ENCODE data around the gene RNASE8.

RNASE8 gene

DNA sequence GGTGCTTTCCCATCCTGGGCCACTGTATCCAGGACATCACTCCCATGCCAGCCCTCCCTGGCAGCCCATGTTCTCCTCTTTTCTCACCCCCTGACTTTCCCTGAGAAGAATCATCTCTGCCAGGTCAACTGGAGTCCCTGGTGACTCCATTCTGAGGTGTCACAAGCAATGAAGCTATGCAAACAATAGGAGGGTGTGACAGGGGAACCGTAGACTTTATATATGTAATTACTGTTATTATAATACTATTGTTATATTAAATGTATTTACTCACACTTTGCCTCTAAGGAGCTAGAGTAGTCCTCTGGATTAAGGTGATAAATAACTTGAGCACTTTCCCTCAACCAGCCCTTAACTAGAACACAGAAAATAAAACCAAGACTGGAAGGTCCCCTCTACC is 31.6 kb downstream of the RNASE8 start:
- no peak for DNase-seq (ENCODE audit: low read depth)
- TF ChIP-seq, protein P1, sequence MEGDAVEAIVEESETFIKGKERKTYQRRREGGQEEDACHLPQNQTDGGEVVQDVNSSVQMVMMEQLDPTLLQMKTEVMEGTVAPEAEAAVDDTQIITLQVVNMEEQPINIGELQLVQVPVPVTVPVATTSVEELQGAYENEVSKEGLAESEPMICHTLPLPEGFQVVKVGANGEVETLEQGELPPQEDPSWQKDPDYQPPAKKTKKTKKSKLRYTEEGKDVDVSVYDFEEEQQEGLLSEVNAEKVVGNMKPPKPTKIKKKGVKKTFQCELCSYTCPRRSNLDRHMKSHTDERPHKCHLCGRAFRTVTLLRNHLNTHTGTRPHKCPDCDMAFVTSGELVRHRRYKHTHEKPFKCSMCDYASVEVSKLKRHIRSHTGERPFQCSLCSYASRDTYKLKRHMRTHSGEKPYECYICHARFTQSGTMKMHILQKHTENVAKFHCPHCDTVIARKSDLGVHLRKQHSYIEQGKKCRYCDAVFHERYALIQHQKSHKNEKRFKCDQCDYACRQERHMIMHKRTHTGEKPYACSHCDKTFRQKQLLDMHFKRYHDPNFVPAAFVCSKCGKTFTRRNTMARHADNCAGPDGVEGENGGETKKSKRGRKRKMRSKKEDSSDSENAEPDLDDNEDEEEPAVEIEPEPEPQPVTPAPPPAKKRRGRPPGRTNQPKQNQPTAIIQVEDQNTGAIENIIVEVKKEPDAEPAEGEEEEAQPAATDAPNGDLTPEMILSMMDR (conservative IDR thresholded peaks at IDR 0.05; ENCODE audit: low read depth, low read length), result no peak
- H3K4me3 ChIP-seq (ENCODE audit: low read depth, low read length), result no peak overlapping the region

DNA sequence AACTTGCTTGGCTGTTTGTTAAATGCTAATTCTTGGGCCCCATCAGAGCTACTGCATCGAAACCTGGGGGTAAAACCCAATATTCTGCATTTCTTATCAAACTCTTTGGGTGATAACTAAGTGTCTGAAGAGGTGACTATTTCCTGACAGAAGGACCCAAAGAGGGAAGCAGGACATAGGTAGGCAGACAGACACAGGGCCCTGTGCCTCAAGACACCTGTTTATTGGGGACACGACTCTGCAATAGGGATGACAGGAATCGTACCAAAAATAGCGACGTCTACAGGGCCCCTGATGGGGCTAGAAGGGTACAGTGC is 32.2 kb downstream of the RNASE8 start:
- TF ChIP-seq, protein P1 (conservative IDR thresholded peaks at IDR 0.05; ENCODE audit: low read depth, low read length), result no peak
- no peak overlapping the region for H3K4me3 ChIP-seq (ENCODE audit: low read depth, low read length)
- no peak for DNase-seq (ENCODE audit: low read depth)

DNA sequence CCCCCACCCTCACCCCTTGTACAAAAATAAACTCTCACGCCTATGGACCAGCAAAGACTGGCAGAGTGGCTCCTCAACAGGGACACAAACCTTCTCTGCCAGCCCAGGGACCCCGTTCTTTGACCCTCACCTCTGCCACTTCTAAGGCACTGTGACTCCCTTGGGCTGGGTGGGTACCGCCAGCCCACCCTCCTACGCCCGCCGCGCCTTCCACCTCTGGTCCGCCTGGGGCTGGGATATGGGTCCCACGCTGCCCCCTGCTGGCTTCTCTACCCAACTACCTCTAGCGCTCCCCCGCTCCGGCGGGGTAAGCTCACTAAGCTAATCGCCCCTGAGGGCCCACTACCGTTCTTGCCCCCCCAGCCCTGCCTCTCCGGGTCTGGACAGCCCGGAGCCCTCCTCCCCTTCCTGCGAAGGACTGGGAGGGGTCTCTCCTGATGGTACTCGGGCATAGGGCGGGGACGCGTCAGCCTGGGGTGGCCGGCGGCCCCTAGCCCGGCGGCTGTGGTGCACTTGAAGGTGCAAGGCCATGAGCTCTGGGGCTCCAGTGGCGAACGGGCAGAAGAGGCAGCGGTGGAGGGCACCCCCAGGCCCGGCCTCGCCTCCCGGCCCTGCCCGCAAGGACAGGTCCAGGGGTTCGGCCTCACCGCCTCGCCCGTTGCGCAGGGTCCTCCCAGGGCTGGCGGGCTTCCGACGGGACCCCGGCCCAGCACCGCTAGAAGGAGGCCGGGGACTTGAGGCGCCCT is 32.7 kb downstream of the RNASE8 start:
- DNase-seq (ENCODE audit: low read depth), result no peak
- TF ChIP-seq, protein P1 (conservative IDR thresholded peaks at IDR 0.05; ENCODE audit: low read depth, low read length), result peak; percentile 61
- H3K4me3 ChIP-seq (ENCODE audit: low read depth, low read length), result no peak overlapping the region

DNA sequence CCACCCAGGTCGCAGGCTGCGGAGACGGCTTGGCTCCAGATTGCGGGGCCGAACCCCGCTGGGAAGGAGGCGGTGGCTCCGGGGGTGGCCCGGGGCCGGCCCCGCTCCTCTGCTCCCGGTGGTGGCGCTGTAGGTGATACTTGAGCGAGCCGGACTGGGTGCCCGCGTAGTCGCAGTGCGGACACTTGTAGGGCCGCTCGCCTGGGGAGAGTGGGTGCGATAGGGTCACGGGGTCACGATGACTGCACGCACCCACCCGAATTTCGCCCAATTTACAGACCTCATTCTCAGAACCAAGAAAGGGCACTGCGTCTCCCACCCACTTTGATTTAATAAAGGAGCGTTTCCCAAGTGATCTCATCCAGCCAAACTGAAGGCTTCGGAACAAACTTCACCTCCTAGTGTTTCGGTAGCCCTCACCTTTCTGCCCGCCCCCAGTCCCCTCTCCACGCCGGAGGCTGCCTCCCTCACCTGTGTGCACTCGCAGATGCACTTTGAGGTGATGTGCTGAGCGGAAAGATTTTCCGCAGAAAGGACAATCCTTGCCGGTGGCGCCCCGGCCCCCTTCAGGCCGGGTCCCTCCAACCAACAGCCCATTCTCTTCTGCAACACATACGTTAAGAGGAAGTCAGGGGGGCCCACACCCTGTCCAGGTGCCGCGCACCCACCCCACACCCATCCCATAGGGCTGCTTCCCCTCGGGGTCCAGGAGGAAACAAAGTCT is 33.5 kb downstream of the RNASE8 start:
- no peak for DNase-seq (ENCODE audit: low read depth)
- TF ChIP-seq, protein P1 (conservative IDR thresholded peaks at IDR 0.05; ENCODE audit: low read depth, low read length), result no peak
- no peak overlapping the region for H3K4me3 ChIP-seq (ENCODE audit: low read depth, low read length)

DNA sequence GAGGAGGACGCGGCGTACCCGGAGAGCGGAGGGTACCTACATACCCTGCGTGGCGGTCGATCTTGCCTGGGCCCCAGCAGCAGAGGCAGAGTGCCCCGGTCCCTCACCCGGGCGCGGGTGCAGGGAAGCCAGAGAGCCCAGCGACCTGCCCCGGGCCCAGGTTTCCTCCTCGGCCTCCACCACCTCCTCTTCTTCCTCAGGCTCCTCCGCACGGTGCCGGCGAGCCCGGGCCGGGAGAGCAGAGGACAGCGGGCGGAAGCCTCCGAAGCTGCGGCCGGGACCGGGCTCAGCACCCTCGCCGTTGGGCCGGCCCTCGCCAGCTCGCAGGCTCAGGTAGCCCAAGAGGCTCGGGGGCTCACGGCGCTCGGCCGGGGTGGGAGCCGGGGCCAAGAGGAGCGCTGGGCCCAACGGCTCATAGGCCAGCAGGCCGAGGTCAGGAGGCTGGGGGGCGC is 34.2 kb downstream of the RNASE8 start:
- TF ChIP-seq, protein P1 (conservative IDR thresholded peaks at IDR 0.05; ENCODE audit: low read depth, low read length), result no peak
- no peak overlapping the region for H3K4me3 ChIP-seq (ENCODE audit: low read depth, low read length)
- no peak for DNase-seq (ENCODE audit: low read depth)

DNA sequence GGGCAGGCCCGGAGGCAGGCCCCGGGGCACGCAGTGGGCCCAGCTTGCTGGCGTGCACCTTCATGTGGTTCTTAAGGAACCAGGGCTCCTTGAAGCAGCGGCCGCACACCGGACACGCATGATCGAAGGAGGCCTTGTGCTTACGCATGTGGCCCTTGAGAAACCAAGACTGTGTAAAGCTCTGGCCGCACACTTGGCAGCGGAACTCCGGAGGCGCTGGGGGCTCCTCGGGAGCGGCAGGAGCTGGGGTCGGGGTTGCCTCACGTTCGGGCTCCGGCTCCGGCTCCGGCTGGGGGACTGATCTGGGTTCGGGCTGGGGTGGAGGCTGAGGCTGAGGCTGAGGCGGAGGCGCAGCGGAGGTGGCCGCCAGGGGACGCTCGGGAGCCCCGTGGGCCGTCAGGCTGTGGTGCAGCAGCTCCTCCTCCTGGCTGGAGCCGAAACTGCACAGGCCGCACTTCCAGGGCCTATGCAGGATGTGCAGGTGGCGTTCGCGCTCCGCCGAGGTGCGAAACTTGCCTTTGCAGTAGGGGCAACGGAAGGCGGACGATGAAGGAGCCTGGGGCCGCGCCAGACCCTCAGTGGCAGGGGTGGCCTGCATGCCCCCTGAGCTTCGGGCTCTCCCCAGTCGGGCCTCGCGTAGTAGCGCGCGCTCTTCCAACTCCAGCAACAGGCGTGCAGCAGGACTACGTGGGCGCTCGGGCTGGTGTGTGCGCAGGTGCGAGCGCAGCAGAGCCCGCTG is 34.8 kb downstream of the RNASE8 start:
- TF ChIP-seq, protein P1 (conservative IDR thresholded peaks at IDR 0.05; ENCODE audit: low read depth, low read length), result peak; percentile 99
- DNase-seq (ENCODE audit: low read depth), result peak; percentile 82
- no peak overlapping the region for H3K4me3 ChIP-seq (ENCODE audit: low read depth, low read length)
